SU-DHL-6 (cell line): ENCODE measurements around the gene CLSTN2.

ENCODE experiments used
- H2AFZ ChIP-seq: fragments of 200-600 bp; sonication (generic); 2 replicates; pipeline ENCODE4 v1.6.1; 2014; ENCODE audit warnings: low read depth, mild to moderate bottlenecking, moderate library complexity, mixed read lengths, antibody characterized with exemption, low read length; ENCODE audit not compliant: severe bottlenecking
- H3F3A ChIP-seq: fragments of 200-600 bp; shearing (Covaris generic); 2 replicates; pipeline ENCODE4 v1.6.0; 2016; ENCODE audit warnings: antibody characterized with exemption, mild to moderate bottlenecking; ENCODE audit not compliant: insufficient read depth
- H3K27ac ChIP-seq: fragments of 200-600 bp; sonication (generic); 2 replicates; pipeline ENCODE4 v1.5.1; 2016; ENCODE audit warnings: low read depth, mild to moderate bottlenecking, low read length, moderate library complexity, mixed read lengths
- H3K27me3 ChIP-seq: fragments of 200-600 bp; sonication (generic), shearing (Covaris generic); 2 replicates; pipeline ENCODE4 v1.6.0; 2014; ENCODE audit warnings: mild to moderate bottlenecking, low read length
- H3K36me3 ChIP-seq: fragments of 200-600 bp; sonication (generic); 2 replicates; pipeline ENCODE4 v1.6.1; 2014; ENCODE audit warnings: mild to moderate bottlenecking, low read length, mixed read lengths
- H3K4me2 ChIP-seq: fragments of 300-600, 200-600 bp; shearing (Covaris generic), sonication (generic); 2 replicates; pipeline ENCODE4 v1.6.0; 2014; ENCODE audit warnings: low read length, low read depth, mild to moderate bottlenecking; ENCODE audit not compliant: poor library complexity, severe bottlenecking
- H3K4me3 ChIP-seq: fragments of 200-600 bp; sonication (generic); 2 replicates; pipeline ENCODE4 v1.5.1; 2014; ENCODE audit warnings: antibody characterized with exemption, low read length, mild to moderate bottlenecking, mixed read lengths; ENCODE audit not compliant: insufficient read depth, poor library complexity, severe bottlenecking
- H3K79me2 ChIP-seq: fragments of 200-600 bp; sonication (generic); 2 replicates; pipeline ENCODE4 v1.6.1; 2014; ENCODE audit warnings: mild to moderate bottlenecking, low read length, moderate library complexity; ENCODE audit not compliant: insufficient read depth
- H3K9ac ChIP-seq: fragments of 200-600 bp; sonication (generic); 2 replicates; pipeline ENCODE4 v1.7.0; 2014; ENCODE audit warnings: mild to moderate bottlenecking, low read length
- H3K9me2 ChIP-seq: fragments of 200-600 bp; sonication (generic); replicated peaks from 2 replicates; pipeline ENCODE4 v1.6.1; 2014; ENCODE audit warnings: low read length; ENCODE audit not compliant: insufficient read depth
- H3K9me3 ChIP-seq: fragments of 200-600 bp; sonication (generic); 2 replicates; pipeline ENCODE4 v1.6.1; 2014; ENCODE audit warnings: low read length, mixed read lengths; ENCODE audit not compliant: insufficient read depth
- H4K20me1 ChIP-seq: fragments of 200-600 bp; sonication (generic); 2 replicates; pipeline ENCODE4 v1.6.1; 2014; ENCODE audit warnings: low read depth, mild to moderate bottlenecking, antibody characterized with exemption, low read length, moderate library complexity, mixed read lengths
- EZH2phosphoT487 ChIP-seq: fragments of 200-600 bp; sonication (generic), shearing (Covaris generic); conservative IDR thresholded peaks from 2 replicates; pipeline ENCODE4 v1.6.1; 2018; ENCODE audit warnings: mild to moderate bottlenecking, antibody characterized with exemption, low read length, moderate library complexity, mixed read lengths
- TF ChIP-seq, protein P1 (sequence below): fragments of 200-600 bp; sonication (generic); IDR thresholded peaks from one replicate; pipeline ENCODE4 v1.5.1; 2017; ENCODE audit warnings: antibody characterized with exemption, mild to moderate bottlenecking, low read length, moderate library complexity; ENCODE audit not compliant: insufficient read depth, poor library complexity, severe bottlenecking

Gene CLSTN2

DNA sequence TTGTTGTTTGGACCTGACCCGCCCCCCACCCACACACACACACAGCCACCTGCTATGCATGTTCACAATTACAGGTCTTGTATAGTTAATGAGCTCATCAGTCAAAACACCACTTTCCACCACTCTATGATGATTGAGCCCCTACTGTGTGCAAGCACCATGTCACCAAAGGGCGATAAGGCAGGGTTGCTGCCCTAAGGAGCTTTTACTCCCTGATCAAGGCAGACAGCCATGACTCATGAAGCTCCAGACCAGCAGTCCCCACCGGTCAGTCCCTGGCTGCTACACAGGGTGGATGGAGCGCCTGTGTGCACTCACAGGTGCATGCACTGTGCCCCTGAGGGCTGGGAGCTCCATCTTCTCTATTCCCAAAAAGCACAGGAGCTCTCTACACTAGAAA lies 270.6 kb downstream of the CLSTN2 start:
- Histone ChIP-seq H2AFZ (no peak overlapping the region), H3K9me3 (no peaks in the 10 kb centered on the region), H3K9ac (no peak overlapping the region), H3K9me2 (no peaks in the 10 kb centered on the region), H3K4me2 (no peak overlapping the region), H3K36me3 (no peaks in the 10 kb centered on the region), H3K79me2 (no peaks in the 10 kb centered on the region), H3F3A (no peaks in the 10 kb centered on the region), H3K4me3 (no peak overlapping the region), H3K27me3 (no peaks in the 10 kb centered on the region), H3K27ac (no peak overlapping the region), H4K20me1 (no peaks in the 10 kb centered on the region)
- TF ChIP-seq, protein P1, sequence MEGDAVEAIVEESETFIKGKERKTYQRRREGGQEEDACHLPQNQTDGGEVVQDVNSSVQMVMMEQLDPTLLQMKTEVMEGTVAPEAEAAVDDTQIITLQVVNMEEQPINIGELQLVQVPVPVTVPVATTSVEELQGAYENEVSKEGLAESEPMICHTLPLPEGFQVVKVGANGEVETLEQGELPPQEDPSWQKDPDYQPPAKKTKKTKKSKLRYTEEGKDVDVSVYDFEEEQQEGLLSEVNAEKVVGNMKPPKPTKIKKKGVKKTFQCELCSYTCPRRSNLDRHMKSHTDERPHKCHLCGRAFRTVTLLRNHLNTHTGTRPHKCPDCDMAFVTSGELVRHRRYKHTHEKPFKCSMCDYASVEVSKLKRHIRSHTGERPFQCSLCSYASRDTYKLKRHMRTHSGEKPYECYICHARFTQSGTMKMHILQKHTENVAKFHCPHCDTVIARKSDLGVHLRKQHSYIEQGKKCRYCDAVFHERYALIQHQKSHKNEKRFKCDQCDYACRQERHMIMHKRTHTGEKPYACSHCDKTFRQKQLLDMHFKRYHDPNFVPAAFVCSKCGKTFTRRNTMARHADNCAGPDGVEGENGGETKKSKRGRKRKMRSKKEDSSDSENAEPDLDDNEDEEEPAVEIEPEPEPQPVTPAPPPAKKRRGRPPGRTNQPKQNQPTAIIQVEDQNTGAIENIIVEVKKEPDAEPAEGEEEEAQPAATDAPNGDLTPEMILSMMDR = no peak
- no peak for TF ChIP-seq EZH2phosphoT487

DNA sequence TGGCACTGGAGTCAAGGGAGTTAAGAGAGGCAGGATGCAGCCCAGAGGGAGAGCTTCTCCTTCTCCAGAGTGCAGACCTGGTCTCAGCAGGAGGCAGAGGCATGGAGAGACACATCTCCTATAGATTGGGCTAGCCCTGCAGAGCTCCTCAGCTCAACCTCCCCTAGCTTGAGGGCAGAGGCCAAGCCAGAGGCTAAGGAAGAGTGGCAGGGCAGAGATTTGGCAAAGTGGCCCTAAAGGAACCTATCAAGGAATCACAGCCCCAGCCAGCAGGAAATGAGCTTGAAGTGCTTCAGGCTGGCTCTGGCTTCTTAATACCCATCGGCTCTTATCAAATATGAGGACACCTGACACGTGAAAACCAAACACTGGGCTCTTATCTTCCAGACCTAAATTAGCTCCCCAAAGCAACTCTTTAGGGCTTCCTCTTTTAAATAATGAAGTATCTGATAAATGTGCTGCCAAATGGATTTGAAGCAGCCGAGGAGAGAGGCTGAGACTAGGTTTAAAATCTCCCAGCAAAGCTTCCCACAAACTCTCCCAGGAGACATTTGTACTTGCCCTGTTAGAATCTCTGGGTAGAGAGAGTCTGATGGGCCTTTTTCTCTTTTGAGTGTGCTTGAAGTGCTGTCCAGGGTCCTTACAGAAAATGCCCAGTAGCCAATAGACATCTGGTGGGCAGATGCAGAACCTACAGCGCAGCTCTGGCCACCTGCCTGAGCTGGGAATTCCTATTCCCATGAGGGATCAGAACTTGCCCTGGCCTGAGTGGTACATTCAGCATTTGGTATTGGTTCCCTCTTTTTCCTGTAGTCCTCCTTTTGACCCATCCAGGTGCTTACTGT lies 271.4 kb downstream of the CLSTN2 start:
- H3K9ac ChIP-seq = no peak overlapping the region
- no peaks in the 10 kb centered on the region for H4K20me1 ChIP-seq
- no peaks in the 10 kb centered on the region for H3K27me3 ChIP-seq
- H3K4me2 ChIP-seq = no peak overlapping the region
- H3F3A ChIP-seq = no peaks in the 10 kb centered on the region
- no peaks in the 10 kb centered on the region for H3K9me3 ChIP-seq
- no peaks in the 10 kb centered on the region for H3K9me2 ChIP-seq
- TF ChIP-seq EZH2phosphoT487 = no peak
- TF ChIP-seq, protein P1 = no peak
- H3K36me3 ChIP-seq = no peaks in the 10 kb centered on the region
- no peak overlapping the region for H3K27ac ChIP-seq
- no peaks in the 10 kb centered on the region for H3K79me2 ChIP-seq
- H3K4me3 ChIP-seq = no peak overlapping the region
- H2AFZ ChIP-seq = no peak overlapping the region

DNA sequence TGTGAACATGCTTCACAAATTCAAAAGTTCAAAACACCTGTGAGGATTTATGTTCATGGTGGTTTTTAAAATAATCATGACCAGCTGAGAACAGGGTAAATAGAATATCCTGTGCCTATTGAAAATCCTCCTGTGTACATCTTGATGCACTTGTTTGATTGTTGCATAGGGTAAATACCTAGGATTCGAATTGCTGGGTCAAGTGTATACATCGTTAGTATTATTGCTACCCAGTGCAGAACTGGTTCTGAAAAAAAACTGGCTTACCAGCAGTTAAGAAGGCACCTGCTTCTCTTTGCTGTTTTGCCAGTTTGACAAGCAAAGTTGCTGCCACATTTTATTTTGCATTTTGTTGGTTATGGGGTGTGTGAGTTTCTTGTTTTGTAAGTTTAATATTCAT lies 272.6 kb downstream of the CLSTN2 start:
- Histone ChIP-seq H3F3A (no peaks in the 10 kb centered on the region), H3K9me3 (no peaks in the 10 kb centered on the region), H3K79me2 (no peaks in the 10 kb centered on the region), H3K9me2 (no peaks in the 10 kb centered on the region), H3K9ac (no peak overlapping the region), H3K27me3 (no peaks in the 10 kb centered on the region), H3K4me3 (no peak overlapping the region), H3K4me2 (no peak overlapping the region), H2AFZ (no peak overlapping the region), H3K36me3 (no peaks in the 10 kb centered on the region), H3K27ac (no peak overlapping the region), H4K20me1 (no peaks in the 10 kb centered on the region)
- TF ChIP-seq EZH2phosphoT487 = no peak
- TF ChIP-seq, protein P1 = no peak
